GM18508 (cell line): ENCODE measurements around the gene FPR2.

Experiments
- ATAC-seq: cut with Tn5 transposase; IDR thresholded peaks from one replicate; pipeline ENCODE4 v1.9.1; 2021; ENCODE audit warnings: moderate number of reproducible peaks; ENCODE audit not compliant: insufficient read depth, unreplicated experiment

The FPR2 gene

GRCh38 chr19:51779703-51780102 lies 18.7 kb downstream of the FPR2 start:
- no peak for ATAC-seq

DNA sequence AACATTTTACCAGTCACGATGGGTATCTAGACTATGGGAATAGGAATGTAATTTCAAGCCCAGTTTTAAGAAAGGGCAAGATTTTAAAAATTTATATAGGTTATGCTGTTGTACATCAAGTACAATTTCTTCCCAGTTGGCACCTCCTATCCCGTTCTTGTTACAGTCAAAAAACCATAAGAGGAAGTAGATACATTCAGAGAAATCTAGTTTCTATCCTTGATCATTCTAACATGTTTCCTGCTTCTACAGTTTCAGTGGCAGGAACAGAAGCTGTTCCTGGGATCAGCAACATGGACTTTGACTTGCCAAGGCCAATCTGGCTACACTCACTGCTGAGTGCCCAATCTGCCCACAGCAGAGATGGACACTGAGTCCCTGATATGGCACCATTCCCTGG lies 19.3 kb downstream of the FPR2 start:
- ATAC-seq: no peak

DNA sequence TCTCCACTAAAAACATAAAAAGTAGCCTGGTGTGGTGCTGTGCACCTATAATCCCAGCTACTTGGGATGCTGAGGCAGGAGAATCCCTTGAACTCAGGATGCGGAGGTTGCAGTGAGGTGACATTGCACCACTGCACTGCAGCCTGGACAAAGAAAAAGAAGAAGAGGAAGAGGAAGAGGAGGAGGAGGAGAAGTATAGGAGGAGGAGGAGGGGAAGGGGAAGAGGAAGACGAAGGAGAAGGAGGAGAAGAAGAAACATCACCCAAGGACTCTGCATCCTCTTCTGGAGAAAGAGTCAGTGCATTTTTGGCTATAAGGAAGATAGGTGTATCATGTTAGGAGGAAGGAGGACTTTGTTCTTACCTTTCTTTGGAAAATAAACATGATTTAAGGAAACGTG lies 21.0 kb downstream of the FPR2 start:
- ATAC-seq: no peak

DNA sequence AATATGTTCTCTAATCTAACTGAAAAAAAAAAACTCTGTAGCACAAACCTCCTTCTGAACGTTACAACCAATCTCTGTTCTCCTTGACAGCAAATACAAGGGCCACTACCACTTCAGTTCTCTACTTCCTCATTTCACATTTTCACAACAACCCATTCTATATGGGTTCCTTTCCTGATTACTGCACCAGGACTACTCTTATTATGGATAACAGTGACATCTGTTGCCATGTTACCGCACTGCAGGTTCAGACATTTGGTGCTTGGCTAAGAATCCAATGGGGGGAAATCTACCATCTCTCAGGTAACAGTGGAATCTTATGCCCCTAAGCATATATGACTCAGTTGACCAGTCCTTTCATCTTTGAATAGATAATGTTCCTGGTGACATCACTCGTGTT lies 22.4 kb downstream of the FPR2 start:
- ATAC-seq: no peak

DNA sequence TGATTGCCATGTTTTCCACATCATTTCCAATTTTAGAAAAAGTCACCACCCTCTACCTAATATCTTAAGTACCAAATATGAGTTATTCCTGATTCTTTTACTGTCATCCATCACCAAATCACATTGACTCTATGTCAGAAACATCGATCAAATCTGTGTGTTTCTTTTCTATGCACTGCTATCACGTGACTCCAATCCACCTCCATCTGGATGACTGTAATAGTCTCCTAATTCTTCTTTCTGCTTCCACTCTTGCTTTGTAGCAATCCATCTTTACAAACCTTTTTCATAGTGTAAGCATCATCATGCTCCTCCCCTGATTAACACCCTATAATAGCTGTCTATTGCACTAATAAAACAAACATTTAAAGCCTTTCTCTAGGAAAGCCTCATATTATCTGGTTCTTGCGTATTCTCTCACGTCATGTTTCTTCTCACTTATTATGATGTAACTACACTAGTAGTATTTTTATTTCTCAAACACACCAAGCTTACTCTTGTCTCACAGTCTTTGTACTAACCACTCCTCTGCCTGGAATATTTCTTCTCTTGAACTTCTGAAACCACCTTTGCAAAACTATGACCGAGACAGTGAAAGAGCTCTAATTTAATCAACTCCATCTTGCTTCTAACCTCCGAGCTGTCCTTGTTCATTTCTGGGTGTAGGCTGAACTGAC lies 23.3 kb downstream of the FPR2 start:
- no peak for ATAC-seq

GRCh38 chr19:51784922-51785690 lies 24.1 kb downstream of the FPR2 start:
- ATAC-seq: no peak

DNA sequence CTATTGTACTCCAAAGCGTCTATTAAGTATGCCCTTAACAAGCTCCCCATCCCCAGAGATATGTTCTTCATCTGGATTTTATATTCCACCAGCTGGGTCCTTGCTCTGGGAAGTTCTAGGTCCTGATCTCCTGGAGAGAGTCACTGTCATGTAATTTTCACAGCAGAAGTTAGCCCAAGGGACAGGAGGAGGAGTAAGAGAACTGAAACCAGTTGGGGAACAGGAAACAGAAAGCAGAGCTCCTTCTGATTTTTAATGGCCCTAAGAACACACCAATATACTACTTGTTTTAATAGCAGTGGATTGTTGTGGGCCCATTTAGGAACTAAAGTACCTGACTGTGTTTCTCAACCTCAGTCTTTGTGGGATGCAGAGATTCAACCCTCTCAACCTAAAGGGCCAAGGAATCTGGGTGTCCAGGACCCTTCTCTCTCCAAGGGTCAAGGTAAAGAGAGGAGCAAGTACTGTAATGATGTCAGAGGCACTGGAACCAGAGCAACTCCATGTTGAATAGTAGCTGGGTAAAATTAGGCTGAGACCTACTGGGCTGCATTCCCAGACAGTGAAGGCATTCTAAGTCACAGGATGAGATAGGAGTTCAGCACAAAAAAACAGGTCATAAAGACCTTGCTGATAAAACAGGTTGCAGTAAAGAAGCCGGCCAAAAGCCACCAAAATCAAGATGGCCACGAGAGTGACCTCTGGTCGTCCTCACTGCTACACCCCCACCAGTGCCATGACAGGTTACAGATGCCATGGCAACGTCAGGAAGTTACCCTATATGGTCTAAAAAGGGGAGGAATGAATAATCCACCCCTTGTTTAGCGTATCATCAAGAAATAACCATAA lies 25.9 kb downstream of the FPR2 start:
- no peak for ATAC-seq

GRCh38 chr19:51788029-51788428 lies 27.0 kb downstream of the FPR2 start:
- ATAC-seq: no peak

DNA sequence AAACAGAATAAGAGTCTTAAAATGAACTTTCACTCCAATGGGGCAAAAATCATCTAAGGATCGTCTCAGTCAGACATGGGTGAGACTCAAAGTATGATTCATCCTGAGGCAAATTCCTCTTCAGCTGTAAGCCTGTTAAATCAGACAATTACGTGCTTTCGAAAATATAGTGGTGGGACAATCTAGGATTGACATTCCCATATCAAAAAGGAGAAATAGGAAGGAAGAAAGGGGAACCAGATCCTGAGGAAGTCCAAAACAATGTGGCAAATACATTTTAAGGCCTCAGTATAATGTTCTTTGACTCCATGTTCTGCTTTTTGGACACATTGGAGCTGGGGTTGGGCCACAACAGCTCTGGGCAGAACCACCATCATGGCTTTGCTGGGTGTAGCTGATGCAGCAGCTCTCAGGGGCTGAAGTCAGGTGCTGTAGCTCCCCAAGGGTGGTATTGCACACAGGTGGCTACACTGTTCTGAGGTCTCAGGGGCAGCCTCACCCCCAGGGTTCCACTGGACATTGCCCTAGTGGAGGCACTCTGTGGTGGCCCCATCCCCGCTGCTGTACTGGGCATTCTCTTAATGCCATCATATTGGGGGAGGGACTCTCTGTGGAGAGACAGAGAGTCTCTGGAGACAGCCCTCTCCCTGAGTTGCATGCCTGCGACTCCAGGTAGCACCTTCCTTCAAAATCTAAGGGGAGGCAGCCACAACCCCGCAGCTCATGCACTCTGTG lies 28.2 kb downstream of the FPR2 start:
- no peak for ATAC-seq

- no peak for ATAC-seq
Observed at GRCh38 chr19:51792932-51793331, 32.0 kb downstream of the FPR2 start.

DNA sequence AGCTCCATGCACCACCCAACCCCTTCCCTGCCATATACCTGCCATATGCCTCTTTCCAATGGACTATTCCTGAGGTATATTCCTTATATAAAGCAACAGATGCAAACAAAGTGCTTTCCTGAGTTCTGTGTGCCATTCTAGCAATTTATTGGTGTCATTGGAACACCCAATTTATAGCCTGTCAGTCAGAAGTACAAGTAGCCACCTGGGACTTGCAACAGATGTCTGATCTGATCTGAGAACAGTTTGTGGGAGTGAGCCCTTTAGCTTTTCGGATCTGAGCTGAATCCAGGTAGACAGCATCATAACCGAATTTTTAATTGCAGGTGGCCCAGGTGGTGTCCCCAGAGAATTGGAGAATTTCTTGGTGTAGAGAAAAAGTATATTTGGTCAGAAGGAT lies 33.0 kb downstream of the FPR2 start:
- ATAC-seq: no peak

GRCh38 chr19:51794885-51795490 lies 34.0 kb downstream of the FPR2 start, which contains the start of gene FPR3:
Gene FPR3, plus strand, starts transcription at chr19:51795157. Its CDS starts 28,592 bp downstream, at chr19:51823749.
- ATAC-seq: no peak

DNA sequence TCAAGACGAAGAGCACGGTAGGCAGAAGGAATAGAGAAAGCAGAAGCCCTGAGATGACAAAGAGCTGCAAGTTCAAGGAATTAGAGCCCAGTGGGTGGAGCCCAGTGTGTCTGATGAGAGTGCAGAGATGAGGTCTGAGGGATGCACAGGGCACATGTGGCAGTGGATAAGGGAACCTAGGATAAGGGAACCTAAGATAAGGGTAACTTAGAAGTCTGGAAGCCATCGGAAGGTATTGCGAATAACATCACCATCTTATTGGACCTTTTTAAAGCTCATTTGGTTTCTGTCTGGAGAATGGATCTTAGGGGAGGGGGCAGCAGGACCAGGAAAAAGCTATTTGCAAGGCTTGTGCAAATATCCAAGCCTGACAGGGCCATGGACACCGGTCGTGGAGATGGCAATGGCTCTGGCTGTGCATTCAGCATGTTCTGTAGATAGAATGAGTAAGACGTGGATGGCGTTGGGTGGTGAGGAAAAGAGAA lies 35.3 kb downstream of the FPR2 start:
- ATAC-seq: no peak

GRCh38 chr19:51797480-51797879 lies 36.5 kb downstream of the FPR2 start:
- ATAC-seq: no peak

DNA sequence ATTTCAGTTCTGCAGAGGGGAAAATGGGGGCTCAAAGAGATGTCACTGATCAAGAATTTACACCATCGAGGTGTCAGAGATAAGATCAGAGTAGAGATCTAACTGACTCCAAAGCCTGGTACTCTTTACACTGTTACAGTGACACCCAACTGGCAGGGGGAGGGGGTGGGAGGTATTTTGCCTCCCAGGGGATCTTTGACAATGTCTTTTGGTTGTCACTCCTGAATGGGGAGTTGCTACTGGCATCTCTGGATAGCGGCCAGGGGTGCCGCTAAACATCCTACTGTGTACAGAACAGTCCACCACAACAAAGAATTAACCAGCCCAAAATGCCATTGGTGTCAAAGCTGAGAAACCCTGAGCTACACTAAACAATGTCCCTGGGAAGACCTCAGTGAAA lies 37.1 kb downstream of the FPR2 start:
- ATAC-seq: no peak

DNA sequence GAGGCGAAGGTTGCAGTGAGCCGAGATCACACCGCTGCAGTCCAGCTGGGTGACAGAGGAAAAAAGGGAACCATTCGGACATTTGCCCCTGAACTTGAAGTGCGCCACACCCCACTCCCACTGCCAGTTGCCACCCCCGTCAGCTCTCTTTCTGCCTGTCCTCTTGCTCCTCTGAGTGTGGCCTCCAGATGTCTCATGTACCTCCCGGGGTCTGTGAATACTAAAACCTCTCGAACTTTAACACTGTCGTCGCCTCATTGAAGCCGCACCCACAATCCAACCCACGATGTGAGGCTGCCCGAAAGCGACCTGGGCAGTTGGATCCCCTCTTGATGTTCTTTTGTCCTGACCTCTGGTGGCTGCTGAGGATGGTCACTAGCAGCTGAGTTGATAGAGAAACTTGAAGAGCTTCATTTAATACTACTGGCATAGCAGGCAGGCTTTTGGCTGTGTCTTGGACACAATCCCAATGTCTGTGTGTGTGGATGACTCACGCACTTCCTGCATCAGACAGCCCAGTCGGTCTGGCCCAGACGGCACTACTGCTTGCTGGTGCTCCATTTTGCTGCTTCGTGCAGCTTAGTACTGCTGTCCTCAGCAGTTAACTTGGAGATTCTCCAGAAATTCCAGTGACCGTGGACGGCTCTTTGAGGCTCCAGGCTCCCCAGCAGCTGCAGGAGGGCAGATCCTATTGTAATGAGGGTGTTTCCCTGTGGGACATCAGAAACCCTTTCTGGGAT lies 38.2 kb downstream of the FPR2 start:
- ATAC-seq: no peak

DNA sequence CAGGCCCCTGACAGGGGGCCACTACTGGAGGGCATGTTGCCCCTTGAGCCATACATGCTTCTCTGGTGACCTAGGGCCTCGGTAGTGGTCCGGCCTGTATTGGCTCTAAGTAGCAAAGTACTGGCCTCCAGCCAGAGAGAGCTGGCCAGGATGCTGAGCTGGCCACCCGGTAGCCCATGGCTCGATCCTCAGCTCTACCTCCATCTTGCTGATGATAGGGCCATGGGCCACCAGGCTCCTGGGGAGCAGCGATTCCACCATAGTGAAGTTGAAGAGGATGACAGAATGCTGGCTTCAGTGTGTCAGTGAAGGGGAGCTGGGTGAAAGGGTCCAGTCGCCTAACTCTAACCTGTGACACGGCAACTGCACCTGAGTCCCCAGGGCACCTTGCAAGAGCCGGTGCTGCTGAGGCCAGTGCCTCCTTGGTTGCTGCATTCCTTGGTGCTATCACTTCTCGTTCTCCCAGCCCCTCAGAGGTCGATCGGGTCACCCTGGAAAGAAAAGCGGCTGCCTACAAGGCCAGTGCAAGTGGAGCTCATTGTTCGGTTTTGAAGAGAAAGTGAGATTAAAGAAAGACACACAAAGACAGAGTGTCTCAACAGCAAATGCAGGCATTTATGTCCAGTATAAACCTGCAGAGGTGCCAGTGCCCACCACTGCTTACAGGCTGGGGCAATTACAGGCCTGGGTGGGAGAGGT lies 38.9 kb downstream of the FPR2 start:
- no peak for ATAC-seq

DNA sequence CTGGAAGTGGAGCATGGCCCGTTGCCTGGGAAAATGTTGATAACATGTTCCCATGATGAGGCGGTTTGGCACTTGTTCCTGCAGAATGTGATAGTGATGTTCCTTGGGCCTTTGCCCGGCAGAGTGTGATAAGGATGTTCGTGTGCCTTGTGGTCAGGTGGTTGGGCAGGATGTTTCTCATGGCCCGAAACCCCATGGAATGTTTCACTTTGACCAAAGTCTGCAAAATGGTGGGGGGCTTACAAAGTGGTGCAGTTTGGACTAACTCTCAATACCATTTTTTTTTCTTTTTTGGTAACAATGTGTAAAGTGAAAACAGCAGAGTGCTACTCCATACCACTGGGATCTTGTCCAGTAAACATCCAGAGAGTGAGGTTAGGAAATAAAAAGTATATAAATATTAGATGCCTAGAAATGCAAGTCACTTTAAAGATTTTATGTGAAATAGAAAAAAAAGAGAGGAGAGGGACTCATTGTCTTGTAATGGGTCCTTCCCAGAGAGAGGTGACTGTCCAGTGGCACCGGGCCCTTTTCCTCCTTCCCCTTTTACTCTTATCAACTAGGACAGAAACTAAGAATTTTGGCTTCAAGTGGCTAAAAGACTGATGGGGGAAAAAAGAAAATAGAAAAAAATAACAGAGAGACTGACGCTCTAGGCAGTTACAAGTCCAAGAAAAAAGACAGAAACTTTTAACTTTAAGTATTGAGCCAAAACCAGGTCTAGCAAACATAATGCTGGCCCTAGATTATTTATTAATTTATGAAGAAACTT lies 39.7 kb downstream of the FPR2 start:
- ATAC-seq: no peak
